HEK293 (cell line): Measurements from ENCODE around the gene KCNQ4.

Experiments
- CTCF ChIA-PET: fragments of 350-600 bp; formaldehyde crosslinking; extraction: SDS; loops from one replicate; lab custom pipeline; 2021; ENCODE audit warnings: antibody characterized with exemption; lab: Yijun Ruan, JAX
- POLR2A ChIA-PET: fragments of 300-600 bp; formaldehyde crosslinking; extraction: SDS; loops from one replicate; lab custom pipeline; 2020; ENCODE audit warnings: antibody characterized with exemption, inconsistent platforms; lab: Yijun Ruan, JAX
- H3K27ac ChIP-seq: fragments of 200-500 bp; sonication (Bioruptor generic); 2 replicates; pipeline ENCODE4 v1.5.1; 2014; ENCODE audit warnings: low read depth, low read length, control low read depth, inconsistent platforms; ENCODE audit errors: extremely low read depth
- H3K36me3 ChIP-seq, 2 experiments: fragments of 200-500 bp in 1 of 2; sonication (Bioruptor generic) in 1 of 2; 1 replicate in 1 of 2; 2 replicates in 1 of 2; pipeline ENCODE4 v1.5.1; 2014 to 2017; ENCODE audit warnings: inconsistent platforms in 2 of 2, low read length in 2 of 2; ENCODE audit not compliant: control insufficient read depth in 2 of 2, insufficient read depth in 1 of 2
- H3K4me1 ChIP-seq: fragments of 200-500 bp; sonication (Bioruptor generic); 2 replicates; pipeline ENCODE4 v1.5.1; 2014; ENCODE audit warnings: mild to moderate bottlenecking, low read length, inconsistent platforms; ENCODE audit not compliant: control insufficient read depth, insufficient read depth
- H3K4me3 ChIP-seq: 2 replicates; pipeline ENCODE4 v1.5.1; 2011; ENCODE audit warnings: low read depth, mild to moderate bottlenecking, control low read depth, low read length, moderate library complexity
- H3K9me3 ChIP-seq: fragments of 200-500 bp; sonication (Bioruptor generic); 2 replicates; pipeline ENCODE4 v1.5.1; 2014; ENCODE audit warnings: low read depth, low read length, inconsistent platforms; ENCODE audit not compliant: control insufficient read depth, insufficient read depth
- HOXC10 ChIP-seq: sonication (generic); formaldehyde crosslinking; IDR thresholded peaks from 2 replicates; pipeline ENCODE4 v1.8.1; 2023; ENCODE audit warnings: mild to moderate bottlenecking, missing genetic modification reagents
- IKZF3 ChIP-seq: fragments of 450-650 bp; IDR thresholded peaks from 2 replicates; pipeline ENCODE4 v1.5.0; 2018; ENCODE audit warnings: missing biosample characterization, mild to moderate bottlenecking, missing genetic modification characterization, moderate library complexity
- OVOL3 ChIP-seq: fragments of 450-650 bp; formaldehyde crosslinking; IDR thresholded peaks from 2 replicates; pipeline ENCODE4 v1.5.1; 2016; ENCODE audit warnings: missing biosample characterization, missing genetic modification characterization
- PRDM1 ChIP-seq: fragments of 450-650 bp; formaldehyde crosslinking; IDR thresholded peaks from 2 replicates; pipeline ENCODE4; 2016; ENCODE audit warnings: missing biosample characterization, missing genetic modification characterization
- SP7 ChIP-seq: fragments of 450-650 bp; formaldehyde crosslinking; IDR thresholded peaks from 2 replicates; pipeline ENCODE4 v1.5.1; 2016; ENCODE audit warnings: missing biosample characterization, missing genetic modification characterization
- TRIM28 ChIP-seq: IDR thresholded peaks from 2 replicates; pipeline ENCODE4 v1.6.1; 2011; ENCODE audit warnings: low read length, control low read depth, borderline replicate concordance
- ZBTB17 ChIP-seq: fragments of 450-650 bp; formaldehyde crosslinking; IDR thresholded peaks from 2 replicates; pipeline ENCODE4 v1.5.1; 2016; ENCODE audit warnings: missing biosample characterization, missing genetic modification characterization
- ZBTB7A ChIP-seq: fragments of 450-650 bp; formaldehyde crosslinking; IDR thresholded peaks from 2 replicates; pipeline ENCODE4 v1.5.1; 2016; ENCODE audit warnings: low read depth, missing biosample characterization, missing genetic modification characterization
- ZFP41 ChIP-seq: fragments of 450-650 bp; formaldehyde crosslinking; IDR thresholded peaks from 2 replicates; pipeline ENCODE4 v1.5.1; 2016; ENCODE audit warnings: missing biosample characterization, missing genetic modification characterization, borderline replicate concordance
- ZNF140 ChIP-seq: fragments of 450-650 bp; formaldehyde crosslinking; IDR thresholded peaks from 2 replicates; pipeline ENCODE4 v1.5.1; 2016; ENCODE audit warnings: missing biosample characterization, missing genetic modification characterization
- ZNF24 ChIP-seq: fragments of 450-650 bp; formaldehyde crosslinking; IDR thresholded peaks from 2 replicates; pipeline ENCODE4 v1.5.1; 2016; ENCODE audit warnings: missing biosample characterization, missing genetic modification characterization
- ZNF366 ChIP-seq: fragments of 450-650 bp; formaldehyde crosslinking; conservative IDR thresholded peaks from 2 replicates; pipeline ENCODE4 v1.5.1; 2016; ENCODE audit warnings: missing biosample characterization, missing genetic modification characterization
- ZNF391 ChIP-seq: fragments of 450-650 bp; formaldehyde crosslinking; IDR thresholded peaks from 2 replicates; pipeline ENCODE4 v1.5.1; 2016; ENCODE audit warnings: low read depth, missing biosample characterization, missing genetic modification characterization, borderline replicate concordance
- ZNF544 ChIP-seq: fragments of 450-650 bp; formaldehyde crosslinking; IDR thresholded peaks from 2 replicates; pipeline ENCODE4 v1.5.0; 2017; ENCODE audit warnings: missing biosample characterization, missing genetic modification characterization
- ZNF558 ChIP-seq: fragments of 450-650 bp; formaldehyde crosslinking; IDR thresholded peaks from 2 replicates; pipeline ENCODE4 v1.5.1; 2016; ENCODE audit warnings: missing biosample characterization, missing genetic modification characterization
- ZNF600 ChIP-seq: fragments of 450-650 bp; formaldehyde crosslinking; IDR thresholded peaks from 2 replicates; pipeline ENCODE4 v1.5.1; 2016; ENCODE audit warnings: missing biosample characterization, missing genetic modification characterization
- ZNF777 ChIP-seq: fragments of 450-650 bp; formaldehyde crosslinking; IDR thresholded peaks from 2 replicates; pipeline ENCODE4 v1.5.1; 2017; ENCODE audit warnings: missing biosample characterization, missing genetic modification characterization, borderline replicate concordance
- ZNF791 ChIP-seq: fragments of 450-650 bp; formaldehyde crosslinking; IDR thresholded peaks from 2 replicates; pipeline ENCODE4 v1.5.1; 2016; ENCODE audit warnings: missing biosample characterization, missing genetic modification characterization
- TF ChIP-seq, protein P1 (sequence below): fragments of 450-650 bp; formaldehyde crosslinking; IDR thresholded peaks from 2 replicates; pipeline ENCODE4 v1.5.1; 2017; ENCODE audit warnings: missing biosample characterization, missing genetic modification characterization
- TF ChIP-seq, protein P2 (sequence below): fragments of 450-650 bp; formaldehyde crosslinking; IDR thresholded peaks from 2 replicates; pipeline ENCODE4 v1.5.1; 2016; ENCODE audit warnings: missing biosample characterization, missing genetic modification characterization, low read depth
- TF ChIP-seq, protein P3 (sequence below): fragments of 450-650 bp; formaldehyde crosslinking; IDR thresholded peaks from 2 replicates; pipeline ENCODE4 v1.5.1; 2017; ENCODE audit warnings: missing biosample characterization, missing genetic modification characterization
- TF ChIP-seq, protein P4 (sequence below): fragments of 450-650 bp; formaldehyde crosslinking; IDR thresholded peaks from 2 replicates; pipeline ENCODE4 v1.5.1; 2016; ENCODE audit warnings: missing biosample characterization, missing genetic modification characterization, borderline replicate concordance
- TF ChIP-seq, protein P5 (sequence below): fragments of 450-650 bp; formaldehyde crosslinking; IDR thresholded peaks from 2 replicates; pipeline ENCODE4 v1.5.1; 2016; ENCODE audit warnings: missing biosample characterization, missing genetic modification characterization
- TF ChIP-seq, protein P6 (sequence below): fragments of 450-650 bp; formaldehyde crosslinking; IDR thresholded peaks from 2 replicates; pipeline ENCODE4 v1.5.1; 2016; ENCODE audit warnings: missing biosample characterization, missing genetic modification characterization
- TF ChIP-seq, protein P7 (sequence below): fragments of 450-650 bp; formaldehyde crosslinking; IDR thresholded peaks from 2 replicates; pipeline ENCODE4 v1.5.1; 2016; ENCODE audit warnings: missing biosample characterization, missing genetic modification characterization

KCNQ4 gene

DNA sequence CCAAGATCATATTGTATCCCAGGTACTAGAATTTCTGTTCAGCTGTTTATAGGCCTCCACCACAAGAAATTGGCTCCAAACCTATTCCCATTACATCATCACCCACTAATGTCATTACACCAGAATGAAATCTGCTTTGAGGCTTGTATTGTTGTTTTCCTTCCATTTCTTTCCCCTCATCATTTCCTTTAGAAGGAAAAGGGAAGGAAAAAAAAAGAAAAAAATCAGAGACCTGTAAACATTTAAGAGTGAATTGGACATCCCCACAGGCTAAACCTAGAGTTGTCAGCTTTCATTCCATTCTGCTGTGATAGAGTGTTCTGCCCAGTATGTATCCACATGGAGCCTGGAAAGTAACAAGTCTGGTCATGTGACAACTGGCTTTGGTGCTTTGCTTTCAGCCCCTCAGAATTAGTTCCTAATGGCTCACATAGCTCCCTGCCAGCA is 47.5 kb upstream of the KCNQ4 start:
- peaks cover 4% of the 10 kb centered on the region; the same call in 1 of the 2 replicates for H3K4me1 ChIP-seq
- CTCF ChIA-PET, result no interaction called here
- POLR2A ChIA-PET, result no interaction called here
- H3K36me3 ChIP-seq, result peaks cover 0 to 29% of the 10 kb centered on the region in 2 experiments; a peak in 2 of 3 replicates
- H3K4me3 ChIP-seq, result no peak overlapping the region
- no peak overlapping the region for H3K27ac ChIP-seq
- no peaks in the 10 kb centered on the region for H3K9me3 ChIP-seq
- no peak for TF ChIP-seq ZNF791 (tag by site-specific recombination)
- TF ChIP-seq, protein P1, sequence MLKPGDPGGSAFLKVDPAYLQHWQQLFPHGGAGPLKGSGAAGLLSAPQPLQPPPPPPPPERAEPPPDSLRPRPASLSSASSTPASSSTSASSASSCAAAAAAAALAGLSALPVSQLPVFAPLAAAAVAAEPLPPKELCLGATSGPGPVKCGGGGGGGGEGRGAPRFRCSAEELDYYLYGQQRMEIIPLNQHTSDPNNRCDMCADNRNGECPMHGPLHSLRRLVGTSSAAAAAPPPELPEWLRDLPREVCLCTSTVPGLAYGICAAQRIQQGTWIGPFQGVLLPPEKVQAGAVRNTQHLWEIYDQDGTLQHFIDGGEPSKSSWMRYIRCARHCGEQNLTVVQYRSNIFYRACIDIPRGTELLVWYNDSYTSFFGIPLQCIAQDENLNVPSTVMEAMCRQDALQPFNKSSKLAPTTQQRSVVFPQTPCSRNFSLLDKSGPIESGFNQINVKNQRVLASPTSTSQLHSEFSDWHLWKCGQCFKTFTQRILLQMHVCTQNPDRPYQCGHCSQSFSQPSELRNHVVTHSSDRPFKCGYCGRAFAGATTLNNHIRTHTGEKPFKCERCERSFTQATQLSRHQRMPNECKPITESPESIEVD, result peak; percentile 76
- TF ChIP-seq, protein P2, sequence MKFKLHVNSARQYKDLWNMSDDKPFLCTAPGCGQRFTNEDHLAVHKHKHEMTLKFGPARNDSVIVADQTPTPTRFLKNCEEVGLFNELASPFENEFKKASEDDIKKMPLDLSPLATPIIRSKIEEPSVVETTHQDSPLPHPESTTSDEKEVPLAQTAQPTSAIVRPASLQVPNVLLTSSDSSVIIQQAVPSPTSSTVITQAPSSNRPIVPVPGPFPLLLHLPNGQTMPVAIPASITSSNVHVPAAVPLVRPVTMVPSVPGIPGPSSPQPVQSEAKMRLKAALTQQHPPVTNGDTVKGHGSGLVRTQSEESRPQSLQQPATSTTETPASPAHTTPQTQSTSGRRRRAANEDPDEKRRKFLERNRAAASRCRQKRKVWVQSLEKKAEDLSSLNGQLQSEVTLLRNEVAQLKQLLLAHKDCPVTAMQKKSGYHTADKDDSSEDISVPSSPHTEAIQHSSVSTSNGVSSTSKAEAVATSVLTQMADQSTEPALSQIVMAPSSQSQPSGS (tag by site-specific recombination), result peak; percentile 93
- no peak for TF ChIP-seq ZNF140 (tag by site-specific recombination)
- TF ChIP-seq ZFP41 (tag by site-specific recombination), result no peak
- 0 out of 2 replicates have a peak, but pooled peaks have one; percentile 27 for TF ChIP-seq ZBTB17 (tag by site-specific recombination)
- TF ChIP-seq HOXC10 (CRISPR knock-in tag), result no peak
- peak; percentile 61; the same call in 1 of the 2 replicates for TF ChIP-seq TRIM28
- no peak for TF ChIP-seq ZNF391 (tag by site-specific recombination)
- no peak for TF ChIP-seq ZBTB7A (tag by site-specific recombination)
- TF ChIP-seq ZNF600 (tag by site-specific recombination), result peak; percentile 60; the same call in 1 of the 2 replicates
- TF ChIP-seq ZNF558 (tag by site-specific recombination), result peak; percentile 40; the same call in 1 of the 2 replicates
- TF ChIP-seq, protein P3, sequence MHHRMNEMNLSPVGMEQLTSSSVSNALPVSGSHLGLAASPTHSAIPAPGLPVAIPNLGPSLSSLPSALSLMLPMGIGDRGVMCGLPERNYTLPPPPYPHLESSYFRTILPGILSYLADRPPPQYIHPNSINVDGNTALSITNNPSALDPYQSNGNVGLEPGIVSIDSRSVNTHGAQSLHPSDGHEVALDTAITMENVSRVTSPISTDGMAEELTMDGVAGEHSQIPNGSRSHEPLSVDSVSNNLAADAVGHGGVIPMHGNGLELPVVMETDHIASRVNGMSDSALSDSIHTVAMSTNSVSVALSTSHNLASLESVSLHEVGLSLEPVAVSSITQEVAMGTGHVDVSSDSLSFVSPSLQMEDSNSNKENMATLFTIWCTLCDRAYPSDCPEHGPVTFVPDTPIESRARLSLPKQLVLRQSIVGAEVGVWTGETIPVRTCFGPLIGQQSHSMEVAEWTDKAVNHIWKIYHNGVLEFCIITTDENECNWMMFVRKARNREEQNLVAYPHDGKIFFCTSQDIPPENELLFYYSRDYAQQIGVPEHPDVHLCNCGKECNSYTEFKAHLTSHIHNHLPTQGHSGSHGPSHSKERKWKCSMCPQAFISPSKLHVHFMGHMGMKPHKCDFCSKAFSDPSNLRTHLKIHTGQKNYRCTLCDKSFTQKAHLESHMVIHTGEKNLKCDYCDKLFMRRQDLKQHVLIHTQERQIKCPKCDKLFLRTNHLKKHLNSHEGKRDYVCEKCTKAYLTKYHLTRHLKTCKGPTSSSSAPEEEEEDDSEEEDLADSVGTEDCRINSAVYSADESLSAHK (tag by site-specific recombination), result no peak
- TF ChIP-seq ZNF366 (tag by site-specific recombination), result peak; percentile 85
- no peak for TF ChIP-seq ZNF777
- TF ChIP-seq, protein P4, sequence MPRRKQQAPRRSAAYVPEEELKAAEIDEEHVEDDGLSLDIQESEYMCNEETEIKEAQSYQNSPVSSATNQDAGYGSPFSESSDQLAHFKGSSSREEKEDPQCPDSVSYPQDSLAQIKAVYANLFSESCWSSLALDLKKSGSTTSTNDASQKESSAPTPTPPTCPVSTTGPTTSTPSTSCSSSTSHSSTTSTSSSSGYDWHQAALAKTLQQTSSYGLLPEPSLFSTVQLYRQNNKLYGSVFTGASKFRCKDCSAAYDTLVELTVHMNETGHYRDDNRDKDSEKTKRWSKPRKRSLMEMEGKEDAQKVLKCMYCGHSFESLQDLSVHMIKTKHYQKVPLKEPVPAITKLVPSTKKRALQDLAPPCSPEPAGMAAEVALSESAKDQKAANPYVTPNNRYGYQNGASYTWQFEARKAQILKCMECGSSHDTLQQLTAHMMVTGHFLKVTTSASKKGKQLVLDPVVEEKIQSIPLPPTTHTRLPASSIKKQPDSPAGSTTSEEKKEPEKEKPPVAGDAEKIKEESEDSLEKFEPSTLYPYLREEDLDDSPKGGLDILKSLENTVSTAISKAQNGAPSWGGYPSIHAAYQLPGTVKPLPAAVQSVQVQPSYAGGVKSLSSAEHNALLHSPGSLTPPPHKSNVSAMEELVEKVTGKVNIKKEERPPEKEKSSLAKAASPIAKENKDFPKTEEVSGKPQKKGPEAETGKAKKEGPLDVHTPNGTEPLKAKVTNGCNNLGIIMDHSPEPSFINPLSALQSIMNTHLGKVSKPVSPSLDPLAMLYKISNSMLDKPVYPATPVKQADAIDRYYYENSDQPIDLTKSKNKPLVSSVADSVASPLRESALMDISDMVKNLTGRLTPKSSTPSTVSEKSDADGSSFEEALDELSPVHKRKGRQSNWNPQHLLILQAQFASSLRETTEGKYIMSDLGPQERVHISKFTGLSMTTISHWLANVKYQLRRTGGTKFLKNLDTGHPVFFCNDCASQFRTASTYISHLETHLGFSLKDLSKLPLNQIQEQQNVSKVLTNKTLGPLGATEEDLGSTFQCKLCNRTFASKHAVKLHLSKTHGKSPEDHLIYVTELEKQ (tag by site-specific recombination), result no peak
- peak; percentile 73; the same call in 1 of the 2 replicates for TF ChIP-seq IKZF3 (tag by site-specific recombination)
- peak; percentile 57; the same call in 1 of the 2 replicates for TF ChIP-seq PRDM1 (tag by site-specific recombination)
- no peak for TF ChIP-seq ZNF544 (tag by site-specific recombination)
- TF ChIP-seq ZNF24, result 0 out of 2 replicates have a peak, but pooled peaks have one; percentile 22
- peak; percentile 23; the same call in 1 of the 2 replicates for TF ChIP-seq SP7
- TF ChIP-seq, protein P5, sequence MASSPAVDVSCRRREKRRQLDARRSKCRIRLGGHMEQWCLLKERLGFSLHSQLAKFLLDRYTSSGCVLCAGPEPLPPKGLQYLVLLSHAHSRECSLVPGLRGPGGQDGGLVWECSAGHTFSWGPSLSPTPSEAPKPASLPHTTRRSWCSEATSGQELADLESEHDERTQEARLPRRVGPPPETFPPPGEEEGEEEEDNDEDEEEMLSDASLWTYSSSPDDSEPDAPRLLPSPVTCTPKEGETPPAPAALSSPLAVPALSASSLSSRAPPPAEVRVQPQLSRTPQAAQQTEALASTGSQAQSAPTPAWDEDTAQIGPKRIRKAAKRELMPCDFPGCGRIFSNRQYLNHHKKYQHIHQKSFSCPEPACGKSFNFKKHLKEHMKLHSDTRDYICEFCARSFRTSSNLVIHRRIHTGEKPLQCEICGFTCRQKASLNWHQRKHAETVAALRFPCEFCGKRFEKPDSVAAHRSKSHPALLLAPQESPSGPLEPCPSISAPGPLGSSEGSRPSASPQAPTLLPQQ (tag by site-specific recombination), result peak; percentile 26; the same call in 1 of the 2 replicates
- no peak for TF ChIP-seq OVOL3 (tag by site-specific recombination)
- TF ChIP-seq, protein P6, sequence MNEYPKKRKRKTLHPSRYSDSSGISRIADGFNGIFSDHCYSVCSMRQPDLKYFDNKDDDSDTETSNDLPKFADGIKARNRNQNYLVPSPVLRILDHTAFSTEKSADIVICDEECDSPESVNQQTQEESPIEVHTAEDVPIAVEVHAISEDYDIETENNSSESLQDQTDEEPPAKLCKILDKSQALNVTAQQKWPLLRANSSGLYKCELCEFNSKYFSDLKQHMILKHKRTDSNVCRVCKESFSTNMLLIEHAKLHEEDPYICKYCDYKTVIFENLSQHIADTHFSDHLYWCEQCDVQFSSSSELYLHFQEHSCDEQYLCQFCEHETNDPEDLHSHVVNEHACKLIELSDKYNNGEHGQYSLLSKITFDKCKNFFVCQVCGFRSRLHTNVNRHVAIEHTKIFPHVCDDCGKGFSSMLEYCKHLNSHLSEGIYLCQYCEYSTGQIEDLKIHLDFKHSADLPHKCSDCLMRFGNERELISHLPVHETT (tag by site-specific recombination), result peak; percentile 71; the same call in 1 of the 2 replicates
- TF ChIP-seq, protein P7, sequence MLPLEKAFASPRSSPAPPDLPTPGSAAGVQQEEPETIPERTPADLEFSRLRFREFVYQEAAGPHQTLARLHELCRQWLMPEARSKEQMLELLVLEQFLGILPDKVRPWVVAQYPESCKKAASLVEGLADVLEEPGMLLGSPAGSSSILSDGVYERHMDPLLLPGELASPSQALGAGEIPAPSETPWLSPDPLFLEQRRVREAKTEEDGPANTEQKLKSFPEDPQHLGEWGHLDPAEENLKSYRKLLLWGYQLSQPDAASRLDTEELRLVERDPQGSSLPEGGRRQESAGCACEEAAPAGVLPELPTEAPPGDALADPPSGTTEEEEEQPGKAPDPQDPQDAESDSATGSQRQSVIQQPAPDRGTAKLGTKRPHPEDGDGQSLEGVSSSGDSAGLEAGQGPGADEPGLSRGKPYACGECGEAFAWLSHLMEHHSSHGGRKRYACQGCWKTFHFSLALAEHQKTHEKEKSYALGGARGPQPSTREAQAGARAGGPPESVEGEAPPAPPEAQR, result no peak
